HG02759 (cell line): Measurements from ENCODE around the gene EEF1AKMT4.

ENCODE experiments used
- ATAC-seq: cut with Tn5 transposase; IDR thresholded peaks from one replicate; pipeline ENCODE4 v1.9.1; 2021; ENCODE audit warnings: mild to moderate bottlenecking, moderate library complexity; ENCODE audit not compliant: unreplicated experiment

EEF1AKMT4 gene

DNA sequence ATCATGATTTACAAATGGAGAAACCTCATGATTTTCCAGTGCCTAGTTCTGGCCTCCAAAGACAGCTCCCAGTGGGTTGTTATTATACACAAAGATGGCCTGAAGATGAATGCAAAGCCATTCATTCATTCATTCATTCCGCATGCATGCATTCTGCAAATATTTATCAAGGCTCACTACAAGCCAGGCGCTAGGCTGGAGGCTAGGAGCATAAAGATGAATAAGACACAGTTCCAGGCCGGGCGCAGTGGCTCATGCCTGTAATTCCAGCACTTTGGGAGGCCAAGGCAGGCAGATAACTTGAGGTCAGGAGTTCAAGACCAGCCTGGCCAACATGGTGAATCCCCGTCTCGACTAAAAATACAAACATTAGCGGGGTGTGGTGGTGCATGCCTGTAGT, 47.1 kb downstream of the EEF1AKMT4 start:
- ATAC-seq = no peak

DNA sequence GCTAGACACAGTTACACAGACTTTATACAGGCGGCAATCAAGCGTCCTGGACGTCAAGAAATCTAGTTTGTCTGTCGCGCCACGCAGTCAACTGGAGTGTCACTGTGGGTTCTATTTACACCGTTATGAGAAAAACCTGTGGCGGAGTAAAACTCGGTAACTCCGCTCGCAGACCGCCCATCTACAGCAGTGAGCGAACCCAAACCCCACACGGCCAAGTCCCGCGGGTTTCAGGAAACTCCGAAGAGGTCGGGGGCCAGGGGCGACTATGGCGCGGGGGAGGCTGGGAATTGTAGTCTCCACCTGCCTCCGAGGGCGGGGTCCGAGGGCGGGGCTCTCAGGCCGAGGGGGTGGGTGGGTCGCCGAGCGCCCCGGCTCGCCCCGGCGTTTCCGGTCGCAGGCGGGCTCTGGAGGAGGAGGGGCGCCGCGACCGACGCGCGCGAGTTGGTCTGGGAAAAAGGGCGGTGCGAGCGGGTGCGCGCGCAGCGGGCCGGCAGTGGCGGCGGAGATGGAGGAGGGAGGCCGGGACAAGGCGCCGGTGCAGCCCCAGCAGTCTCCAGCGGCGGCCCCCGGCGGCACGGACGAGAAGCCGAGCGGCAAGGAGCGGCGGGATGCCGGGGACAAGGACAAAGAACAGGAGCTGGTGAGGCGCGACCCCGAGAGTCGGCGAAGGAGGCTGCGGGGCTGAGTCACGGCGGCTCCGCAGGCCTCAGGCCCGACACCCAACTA, 49.5 kb downstream of the EEF1AKMT4 start, which contains the start of gene PSMD2:
Gene PSMD2 (plus strand): TSS at position 483 of the 729 bp plus-strand sequence. CDS start 26 bp downstream, at position 509.
- peak; percentile 95 for ATAC-seq

DNA sequence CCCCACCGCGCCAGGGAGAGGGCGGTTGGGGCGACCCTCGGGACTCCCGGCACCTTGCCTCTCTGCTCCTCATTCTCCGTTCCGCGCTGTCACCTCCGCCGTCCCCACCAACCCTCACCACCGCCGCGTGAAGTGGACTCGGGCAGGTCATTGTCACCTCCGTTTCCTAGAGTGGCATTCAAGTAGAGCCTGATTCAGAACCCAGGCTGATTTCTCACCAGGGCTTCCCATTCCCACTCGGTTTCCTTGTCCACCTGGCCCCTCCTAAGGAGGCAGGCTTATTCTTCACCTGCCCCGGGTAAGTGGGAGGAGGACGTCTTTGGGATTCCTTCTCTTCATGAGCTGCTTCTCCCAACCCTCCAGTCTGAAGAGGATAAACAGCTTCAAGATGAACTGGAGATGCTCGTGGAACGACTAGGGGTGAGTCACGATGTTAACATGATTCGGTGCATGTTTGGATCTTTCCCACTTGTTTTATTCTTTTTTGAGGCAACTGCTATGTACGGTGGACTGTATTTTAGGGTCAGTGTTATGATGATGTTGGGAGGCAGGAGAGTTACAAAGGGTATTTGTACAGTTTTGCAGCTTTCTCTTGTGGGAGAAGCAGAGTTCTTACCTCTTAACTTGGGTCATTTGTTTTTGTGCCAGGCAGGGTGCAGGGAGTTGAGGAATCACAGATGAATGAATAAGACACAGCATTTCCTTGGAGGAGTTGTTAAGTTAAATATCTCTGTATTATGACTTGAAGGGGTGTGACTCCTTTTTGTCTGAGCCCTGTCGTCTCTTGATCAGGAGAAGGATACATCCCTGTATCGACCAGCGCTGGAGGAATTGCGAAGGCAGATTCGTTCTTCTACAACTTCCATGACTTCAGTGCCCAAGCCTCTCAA, 50.3 kb downstream of the EEF1AKMT4 start:
- ATAC-seq = no peak

DNA sequence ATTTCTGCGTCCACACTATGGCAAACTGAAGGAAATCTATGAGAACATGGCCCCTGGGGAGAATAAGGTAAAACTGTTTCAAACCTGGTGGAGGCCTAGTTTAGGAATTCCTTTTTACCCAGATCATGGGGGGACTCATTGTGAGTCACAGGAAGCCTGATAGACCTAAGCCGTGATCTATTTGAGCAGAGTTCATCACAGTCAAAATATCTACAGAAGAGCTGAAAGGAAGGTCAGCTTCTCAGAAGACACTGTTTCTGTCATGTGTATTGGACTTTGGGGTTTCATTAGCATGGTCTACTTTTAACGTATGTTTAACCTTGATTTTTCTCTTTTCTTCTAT, 50.9 kb downstream of the EEF1AKMT4 start:
- ATAC-seq = no peak

DNA sequence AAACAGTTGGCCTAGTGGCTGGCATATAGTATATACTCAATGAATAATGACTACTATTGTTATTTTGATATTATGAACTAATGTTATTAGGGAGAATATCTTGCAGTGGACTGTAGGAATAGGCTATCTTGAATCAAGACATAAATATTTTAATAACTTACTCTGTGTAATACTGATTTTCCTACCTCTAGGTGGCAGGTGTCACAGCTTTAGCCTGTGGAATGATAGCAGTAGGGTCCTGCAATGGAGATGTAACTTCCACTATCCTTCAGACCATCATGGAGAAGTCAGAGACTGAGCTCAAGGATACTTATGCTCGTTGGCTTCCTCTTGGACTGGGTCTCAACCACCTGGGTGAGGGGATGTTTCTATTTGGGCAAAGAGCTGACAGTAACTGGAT, 56.1 kb downstream of the EEF1AKMT4 start:
- no peak for ATAC-seq

DNA sequence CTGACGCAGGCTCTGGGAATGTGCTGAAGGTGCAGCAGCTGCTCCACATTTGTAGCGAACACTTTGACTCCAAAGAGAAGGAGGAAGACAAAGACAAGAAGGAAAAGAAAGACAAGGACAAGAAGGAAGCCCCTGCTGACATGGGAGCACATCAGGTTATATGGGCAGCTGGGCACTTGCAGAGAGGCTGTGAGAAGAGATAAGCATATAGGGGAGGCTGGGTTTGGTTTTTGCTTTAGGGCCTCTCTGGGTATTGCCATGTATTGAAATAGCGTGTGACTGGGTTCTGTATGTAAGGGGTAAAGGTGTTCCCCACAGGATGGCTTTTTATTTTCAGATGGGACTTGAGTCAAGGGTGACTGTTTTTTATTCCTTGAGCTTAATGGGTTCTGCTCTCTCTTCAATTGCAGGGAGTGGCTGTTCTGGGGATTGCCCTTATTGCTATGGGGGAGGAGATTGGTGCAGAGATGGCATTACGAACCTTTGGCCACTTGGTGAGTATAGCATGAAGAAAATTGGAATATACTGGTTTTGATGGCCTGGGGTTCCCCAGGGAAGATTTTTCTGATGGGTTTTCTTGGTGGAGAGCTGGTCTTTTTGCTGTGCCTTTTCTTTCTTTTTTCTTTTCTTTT, 57.0 kb downstream of the EEF1AKMT4 start:
- ATAC-seq = no peak

DNA sequence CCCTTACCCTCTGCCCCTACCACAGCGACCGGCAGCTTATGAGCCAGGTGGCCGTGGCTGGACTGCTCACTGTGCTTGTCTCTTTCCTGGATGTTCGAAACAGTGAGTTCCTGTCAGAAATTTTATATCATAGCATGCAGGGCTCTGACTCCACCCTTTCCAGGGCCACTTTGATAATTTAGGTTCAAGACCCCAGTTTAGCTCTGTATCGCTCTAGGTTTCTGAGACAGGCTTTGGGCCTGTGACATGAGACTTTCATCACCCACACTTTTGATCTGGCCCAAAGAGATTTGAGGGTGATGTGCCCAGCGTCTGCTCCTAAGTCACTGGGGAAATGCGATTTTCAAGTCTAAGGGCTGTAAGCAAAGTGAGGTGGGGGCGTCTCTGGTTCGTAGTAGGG, 58.4 kb downstream of the EEF1AKMT4 start:
- no peak for ATAC-seq
